Measurements from ENCODE around the gene LRRC53. TPM values are rescaled to one million over a fixed set of nuclear protein-coding genes. Genes with fewer than 3 reads are reported as not detected.

Gene LRRC53
- total RNA-seq, 1 experiment from 2014 or later: not detected

- in situ Hi-C loops (cut with HindIII; ENCODE audit: low pct_unique_long_range_greater_than_20kb, low sequenced_read_pairs) (no loop called here), intact Hi-C loops (cut with micrococcal nuclease; ENCODE audit: unreplicated experiment) (no loop called here)
- ATAC-seq (no peak), DNase-seq (ENCODE audit: low read depth, low spot score) (no peak)
- Histone ChIP-seq H3K4me3 (ENCODE audit: low read depth in 2 of 2, low read length in 2 of 2) (no peak overlapping the region), H3K27ac (ENCODE audit: low read length) (no peak overlapping the region), H3K36me3 (ENCODE audit: control insufficient read depth, insufficient read depth, low read length) (no peaks in the 10 kb centered on the region), H3K9me3 (ENCODE audit: control insufficient read depth, insufficient read depth, low read depth, low read length) (no peaks in the 10 kb centered on the region), H3K27me3 (ENCODE audit: control insufficient read depth, insufficient read depth, low read length) (no peaks in the 10 kb centered on the region), H3K4me1 (ENCODE audit: control insufficient read depth, insufficient read depth, low read length) (no peaks in the 10 kb centered on the region)
- ChIA-PET CTCF (no interaction called here), POLR2A (no interaction called here)
- no peak for TF ChIP-seq CTCF (IDR thresholded peaks at IDR 0.05)
- no peak for TF ChIP-seq REST (IDR thresholded peaks at IDR 0.05; ENCODE audit: insufficient read depth in 1 of 2, low read depth in 2 of 2, low read length in 1 of 2)
- TF ChIP-seq POLR2AphosphoS5 (IDR thresholded peaks at IDR 0.05; ENCODE audit: low read depth, low read length): no peak
- no peak for TF ChIP-seq TCF7L2 (IDR thresholded peaks at IDR 0.05; ENCODE audit: low read depth, low read length)
- no peak for TF ChIP-seq SIN3A (IDR thresholded peaks at IDR 0.05; ENCODE audit: borderline replicate concordance, insufficient read depth, low read depth, low read length)
- BruUV-seq (replicated peaks): no TSS peak
These were observed 36.7 kb upstream of the LRRC53 start for GRCh38 chr1:74548961-74549750.

GRCh38 chr1:74545821-74546220 is 33.4 kb upstream of the LRRC53 start:
- ChIA-PET CTCF (no interaction called here), POLR2A (no interaction called here)
- H3K36me3 ChIP-seq (ENCODE audit: control insufficient read depth, insufficient read depth, low read length): no peaks in the 10 kb centered on the region
- no peaks in the 10 kb centered on the region for H3K9me3 ChIP-seq (ENCODE audit: control insufficient read depth, insufficient read depth, low read depth, low read length)
- intact Hi-C loops (cut with micrococcal nuclease; ENCODE audit: unreplicated experiment) (no loop called here), in situ Hi-C loops (cut with HindIII; ENCODE audit: low pct_unique_long_range_greater_than_20kb, low sequenced_read_pairs) (no loop called here)
- ATAC-seq (no peak), DNase-seq (ENCODE audit: low read depth, low spot score) (no peak)
- TF ChIP-seq TCF7L2 (IDR thresholded peaks at IDR 0.05; ENCODE audit: low read depth, low read length): no peak
- no peak for TF ChIP-seq CTCF (IDR thresholded peaks at IDR 0.05)
- no peak for TF ChIP-seq REST (IDR thresholded peaks at IDR 0.05; ENCODE audit: insufficient read depth in 1 of 2, low read depth in 2 of 2, low read length in 1 of 2)
- no peak for TF ChIP-seq POLR2AphosphoS5 (IDR thresholded peaks at IDR 0.05; ENCODE audit: low read depth, low read length)
- TF ChIP-seq SIN3A (IDR thresholded peaks at IDR 0.05; ENCODE audit: borderline replicate concordance, insufficient read depth, low read depth, low read length): no peak
- no peak overlapping the region for H3K4me3 ChIP-seq (ENCODE audit: low read depth in 2 of 2, low read length in 2 of 2)
- H3K27ac ChIP-seq (ENCODE audit: low read length): no peak overlapping the region
- H3K27me3 ChIP-seq (ENCODE audit: control insufficient read depth, insufficient read depth, low read length): no peaks in the 10 kb centered on the region
- no peaks in the 10 kb centered on the region for H3K4me1 ChIP-seq (ENCODE audit: control insufficient read depth, insufficient read depth, low read length)
- BruUV-seq (replicated peaks): no TSS peak
